ENCODE data around the gene PARP12.

PARP12 gene

DNA sequence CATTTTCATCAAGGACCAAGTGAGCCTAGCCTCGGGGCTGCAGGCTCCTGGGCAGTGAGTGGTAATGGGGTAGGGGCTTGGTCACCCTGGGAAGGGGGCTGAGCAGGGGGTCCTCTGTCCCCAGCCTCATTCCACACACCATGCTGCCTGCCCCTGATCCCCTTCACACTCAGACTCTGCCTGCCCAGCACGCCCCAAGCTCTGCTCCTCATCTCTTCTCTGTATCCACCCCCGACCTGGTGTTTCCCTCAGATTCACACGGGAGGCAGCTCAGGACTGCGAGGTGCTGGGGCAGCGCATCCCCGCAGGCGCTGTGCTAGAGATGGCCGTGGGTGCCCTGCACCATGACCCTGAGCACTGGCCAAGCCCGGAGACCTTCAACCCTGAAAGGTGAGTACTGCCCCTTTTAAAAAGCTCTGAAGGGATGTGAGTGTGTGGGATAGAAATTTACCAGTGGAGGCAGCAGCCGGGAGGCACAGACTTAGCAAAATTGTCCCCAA lies 47.2 kb downstream of the PARP12 start:
- DNase-seq (ENCODE audit: low read depth) = no peak
- no peak overlapping the region for H3K4me3 ChIP-seq (ENCODE audit: low read length)
- TF ChIP-seq, protein P1, sequence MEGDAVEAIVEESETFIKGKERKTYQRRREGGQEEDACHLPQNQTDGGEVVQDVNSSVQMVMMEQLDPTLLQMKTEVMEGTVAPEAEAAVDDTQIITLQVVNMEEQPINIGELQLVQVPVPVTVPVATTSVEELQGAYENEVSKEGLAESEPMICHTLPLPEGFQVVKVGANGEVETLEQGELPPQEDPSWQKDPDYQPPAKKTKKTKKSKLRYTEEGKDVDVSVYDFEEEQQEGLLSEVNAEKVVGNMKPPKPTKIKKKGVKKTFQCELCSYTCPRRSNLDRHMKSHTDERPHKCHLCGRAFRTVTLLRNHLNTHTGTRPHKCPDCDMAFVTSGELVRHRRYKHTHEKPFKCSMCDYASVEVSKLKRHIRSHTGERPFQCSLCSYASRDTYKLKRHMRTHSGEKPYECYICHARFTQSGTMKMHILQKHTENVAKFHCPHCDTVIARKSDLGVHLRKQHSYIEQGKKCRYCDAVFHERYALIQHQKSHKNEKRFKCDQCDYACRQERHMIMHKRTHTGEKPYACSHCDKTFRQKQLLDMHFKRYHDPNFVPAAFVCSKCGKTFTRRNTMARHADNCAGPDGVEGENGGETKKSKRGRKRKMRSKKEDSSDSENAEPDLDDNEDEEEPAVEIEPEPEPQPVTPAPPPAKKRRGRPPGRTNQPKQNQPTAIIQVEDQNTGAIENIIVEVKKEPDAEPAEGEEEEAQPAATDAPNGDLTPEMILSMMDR (conservative IDR thresholded peaks at IDR 0.05; ENCODE audit: low read length) = no peak

DNA sequence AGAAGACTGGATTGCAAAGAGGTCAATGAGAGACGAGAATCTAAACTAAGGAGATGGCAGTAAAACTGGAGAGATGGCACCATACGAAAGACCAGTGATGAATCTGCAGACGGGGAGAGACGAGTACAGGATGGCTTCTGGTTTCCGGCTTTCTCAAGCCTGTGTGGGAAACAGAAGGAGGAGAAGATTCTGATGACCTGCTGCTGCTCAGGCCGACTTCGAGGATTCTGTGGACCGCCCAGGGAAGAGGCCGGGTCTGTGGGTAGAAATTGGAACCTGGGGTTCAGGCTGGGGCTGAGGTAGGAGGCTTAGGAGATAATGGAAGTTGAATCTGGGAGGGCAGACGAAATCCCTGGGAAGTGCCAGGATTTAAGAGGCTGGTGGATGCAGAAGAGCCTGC lies 48.6 kb downstream of the PARP12 start:
- TF ChIP-seq, protein P1 (conservative IDR thresholded peaks at IDR 0.05; ENCODE audit: low read length) = no peak
- H3K4me3 ChIP-seq (ENCODE audit: low read length) = no peak overlapping the region
- DNase-seq (ENCODE audit: low read depth) = no peak

DNA sequence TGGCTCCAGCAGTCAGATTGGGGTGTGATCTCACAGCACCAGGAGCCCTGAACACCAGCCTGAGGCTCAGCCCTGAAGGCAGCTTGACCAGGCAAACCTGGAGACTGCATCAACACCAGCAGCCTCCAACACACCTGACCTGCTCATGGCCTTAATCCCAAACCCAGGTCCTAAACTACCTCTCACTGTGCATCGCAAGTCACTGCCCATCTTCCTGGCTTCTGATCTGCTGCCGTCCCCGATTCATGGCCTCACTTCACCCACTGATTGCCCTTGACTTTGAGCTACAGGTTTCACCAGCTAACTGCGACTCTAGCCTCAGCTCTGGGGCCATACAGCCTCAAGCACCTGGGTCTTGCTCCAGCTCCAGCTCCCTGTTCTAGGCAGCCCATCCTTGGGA lies 49.1 kb downstream of the PARP12 start:
- TF ChIP-seq, protein P1 (conservative IDR thresholded peaks at IDR 0.05; ENCODE audit: low read length) = no peak
- H3K4me3 ChIP-seq (ENCODE audit: low read length) = no peak overlapping the region
- no peak for DNase-seq (ENCODE audit: low read depth)

DNA sequence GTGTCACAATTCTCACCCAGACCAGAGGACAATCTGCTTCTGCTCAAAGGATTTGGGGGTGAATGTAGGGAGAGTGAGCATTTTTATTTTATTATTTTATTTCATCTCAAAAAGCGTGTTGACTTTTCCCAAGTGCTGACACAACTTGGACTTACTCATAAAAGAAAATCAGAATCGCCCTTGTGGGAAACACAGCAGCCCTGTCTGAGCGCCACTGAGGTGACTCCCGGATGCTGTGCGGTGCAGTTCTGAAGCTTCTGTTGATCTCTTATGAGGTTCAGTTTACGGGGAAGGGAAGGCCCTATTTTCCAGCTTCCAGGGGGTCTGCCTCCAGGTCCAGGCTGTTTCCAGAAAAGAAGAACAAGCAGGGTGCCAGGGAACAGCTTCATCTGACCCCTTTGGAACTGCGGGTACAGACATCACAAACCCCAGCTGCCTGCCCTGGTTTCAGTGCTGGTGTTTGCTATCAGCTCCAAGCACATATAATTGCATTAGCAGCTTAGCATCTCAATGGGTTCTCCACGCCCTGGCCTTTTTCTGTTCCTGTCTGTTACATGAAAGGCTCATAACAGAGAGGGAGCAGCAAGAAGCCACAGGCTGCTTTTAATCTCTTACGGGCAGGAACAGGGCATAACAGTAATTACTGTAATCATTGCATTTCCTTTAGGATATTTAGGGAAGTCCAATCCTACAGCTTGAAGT lies 52.4 kb downstream of the PARP12 start:
- no peak for DNase-seq (ENCODE audit: low read depth)
- H3K4me3 ChIP-seq (ENCODE audit: low read length) = no peak overlapping the region
- TF ChIP-seq, protein P1 (conservative IDR thresholded peaks at IDR 0.05; ENCODE audit: low read length) = no peak

DNA sequence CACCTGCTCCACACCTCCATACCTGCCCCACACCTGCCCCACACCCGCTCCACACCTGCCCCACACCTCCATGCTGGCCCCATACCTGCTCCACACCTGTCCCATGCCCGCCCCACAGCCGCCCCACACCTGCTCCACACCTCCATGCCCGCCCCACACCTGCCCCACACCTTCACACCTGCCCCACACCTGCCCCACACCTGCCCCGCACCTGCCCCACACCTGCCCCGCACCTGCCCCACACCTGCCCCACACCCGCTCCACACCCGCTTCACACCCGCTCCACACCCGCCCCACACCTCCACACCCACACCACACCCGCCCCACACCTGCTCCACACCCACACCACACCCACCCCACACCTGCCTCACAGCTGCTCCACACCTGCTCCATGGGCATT lies 53.0 kb downstream of the PARP12 start:
- TF ChIP-seq, protein P1 (conservative IDR thresholded peaks at IDR 0.05; ENCODE audit: low read length) = no peak
- no peak overlapping the region for H3K4me3 ChIP-seq (ENCODE audit: low read length)
- no peak for DNase-seq (ENCODE audit: low read depth)

DNA sequence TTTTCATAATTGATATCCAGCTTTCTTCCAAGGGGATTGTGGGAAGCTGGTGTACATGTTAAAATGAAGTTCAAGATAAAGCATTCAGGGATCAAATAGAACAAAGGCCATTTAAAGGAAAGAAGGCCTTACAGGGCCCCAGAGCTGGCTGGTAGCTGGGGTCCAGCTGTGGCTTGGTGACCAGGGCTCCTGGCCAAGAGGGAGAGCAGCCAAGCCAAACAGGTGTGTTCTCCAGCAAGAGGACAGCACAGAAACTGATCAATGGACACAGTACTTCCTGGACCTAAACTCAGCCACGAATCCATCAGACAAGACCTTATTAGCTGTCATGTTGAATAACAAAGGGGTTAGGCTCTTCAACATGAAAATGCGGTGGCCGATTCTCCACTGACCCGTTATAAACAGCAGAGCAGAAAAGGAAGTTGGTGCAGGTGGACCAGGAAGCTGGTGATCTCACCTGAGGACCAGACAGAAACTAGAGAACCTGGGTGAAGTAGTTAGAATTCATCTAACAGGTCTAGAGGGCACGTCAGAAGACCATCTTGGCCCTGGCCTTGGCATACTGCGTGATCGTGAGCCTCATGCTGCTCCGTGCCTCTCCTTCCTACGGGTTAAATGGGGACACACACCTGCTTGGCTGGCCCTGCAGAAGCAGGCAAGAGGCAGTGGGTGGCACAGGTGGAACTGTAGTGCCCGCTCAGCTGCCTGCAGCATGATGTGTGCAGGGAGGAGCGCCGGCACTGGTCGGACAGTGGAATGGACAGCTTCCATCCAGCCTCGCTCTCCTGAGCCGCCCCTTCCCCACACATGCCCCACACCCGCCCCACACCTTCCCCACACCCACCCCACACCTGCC lies 53.8 kb downstream of the PARP12 start:
- TF ChIP-seq, protein P1 (conservative IDR thresholded peaks at IDR 0.05; ENCODE audit: low read length) = no peak
- no peak overlapping the region for H3K4me3 ChIP-seq (ENCODE audit: low read length)
- no peak for DNase-seq (ENCODE audit: low read depth)

Measured in AG10803 (cell line).